Right renal pelvis (tissue), 4 donors: ENCODE measurements around the gene GDF10. TPM values are rescaled to one million over a fixed set of nuclear protein-coding genes. Genes with fewer than 3 reads are reported as not detected.

Experiments
- DNase-seq, 4 donors: peaks; one replicate each; pipeline ENCODE4 v3.0.0-alpha.2; 2013; ENCODE audit warnings: low read depth in 4 of 4, low spot score in 3 of 4, missing footprints in 1 of 4
- polyA plus RNA-seq, 4 donors: library from polyadenylated mRNA; unstranded; fragments of 120-200 nt; gene quantifications; one replicate each; pipeline ENCODE4 v1.2.1, GENCODE V29; 2013; ENCODE audit not compliant: insufficient read length in 4 of 4

The GDF10 gene
- polyA plus RNA-seq, 4 donors = 1.7 to 2.9 (median 1.9) TPM

- DNase-seq = peak in 3 of 4 donors; percentile 38 to 55 (median 45)
Observed at GRCh38 chr10:47311932-47312662, 12.1 kb downstream of the GDF10 start.

DNA sequence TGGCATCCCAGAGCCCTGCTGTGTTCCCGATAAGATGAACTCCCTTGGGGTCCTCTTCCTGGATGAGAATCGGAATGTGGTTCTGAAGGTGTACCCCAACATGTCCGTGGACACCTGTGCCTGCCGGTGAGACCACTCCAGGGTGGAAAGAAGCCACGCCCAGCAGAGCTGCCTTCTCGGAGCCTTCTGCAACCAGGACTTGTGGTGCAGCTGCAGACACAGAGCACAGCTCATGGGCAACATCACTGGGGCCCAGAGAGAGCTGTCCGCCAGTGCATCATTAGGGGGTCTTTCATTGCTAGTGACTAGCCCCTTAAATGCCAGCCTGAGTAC lies 12.6 kb downstream of the GDF10 start:
- DNase-seq = no peak

DNA sequence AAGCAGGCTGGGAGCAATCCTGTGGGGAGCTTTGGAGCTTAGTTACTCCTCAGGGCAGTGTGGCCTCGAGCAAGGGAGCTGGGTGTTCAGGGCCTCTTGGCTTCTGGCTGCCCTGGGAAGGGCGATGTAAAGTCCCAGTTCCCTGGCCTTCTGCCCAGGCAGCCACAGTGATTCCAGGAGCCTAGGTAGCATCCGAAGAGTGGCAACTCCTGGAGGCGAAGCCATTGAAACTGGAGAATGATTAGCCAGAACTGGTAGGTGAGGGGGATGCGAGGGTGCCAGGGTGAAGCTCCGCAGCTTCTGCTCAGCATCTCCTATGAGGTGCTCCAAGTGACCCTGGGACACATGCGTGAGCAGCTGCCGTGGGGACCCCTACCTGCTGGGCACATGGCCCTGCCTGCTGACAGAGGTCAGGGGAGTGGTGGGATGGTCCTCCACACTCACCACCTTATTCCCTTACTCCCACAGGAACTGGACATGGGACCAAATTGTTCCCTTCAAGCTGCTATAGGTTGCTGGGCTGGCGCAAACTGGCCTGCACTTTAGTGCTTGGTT lies 14.5 kb downstream of the GDF10 start:
- DNase-seq = no peak

DNA sequence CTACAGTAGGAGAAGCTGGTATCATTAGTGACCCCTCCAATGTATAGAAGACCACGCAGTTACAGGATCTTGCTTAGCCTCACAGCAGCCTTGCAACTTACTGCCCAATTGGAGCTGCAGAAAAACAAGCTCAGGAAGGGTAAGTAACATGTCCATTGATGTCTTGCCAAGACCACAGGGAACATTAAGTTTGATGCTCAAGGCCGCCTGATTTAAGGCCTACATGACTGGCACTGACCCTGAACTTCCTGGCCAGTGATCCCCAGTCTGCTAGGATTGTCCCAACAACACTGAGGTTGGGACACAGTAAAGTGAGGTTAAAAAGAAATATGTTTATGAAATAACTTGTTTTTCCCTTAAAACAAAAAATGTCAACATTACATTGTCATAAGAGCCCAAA lies 15.4 kb downstream of the GDF10 start:
- no peak for DNase-seq

DNA sequence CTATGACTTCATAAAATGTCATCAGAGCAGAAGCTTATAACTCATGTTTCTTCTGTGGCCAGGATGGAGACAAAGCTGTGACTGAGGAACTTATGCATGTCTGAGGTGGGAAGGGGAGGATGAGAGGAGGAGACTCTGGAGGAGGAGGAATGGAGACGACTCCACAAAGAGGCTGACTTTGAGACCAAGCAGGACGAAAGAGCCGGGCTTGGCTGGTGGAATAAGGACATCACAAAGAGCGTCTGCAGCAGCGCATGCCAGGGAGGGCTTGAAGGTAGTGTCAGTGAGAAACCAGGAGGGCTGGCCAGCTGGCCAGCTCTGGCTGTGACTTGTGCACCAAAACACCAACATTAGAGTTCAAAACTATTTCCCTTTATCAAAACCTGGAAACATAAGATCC lies 16.1 kb downstream of the GDF10 start:
- no peak for DNase-seq

DNA sequence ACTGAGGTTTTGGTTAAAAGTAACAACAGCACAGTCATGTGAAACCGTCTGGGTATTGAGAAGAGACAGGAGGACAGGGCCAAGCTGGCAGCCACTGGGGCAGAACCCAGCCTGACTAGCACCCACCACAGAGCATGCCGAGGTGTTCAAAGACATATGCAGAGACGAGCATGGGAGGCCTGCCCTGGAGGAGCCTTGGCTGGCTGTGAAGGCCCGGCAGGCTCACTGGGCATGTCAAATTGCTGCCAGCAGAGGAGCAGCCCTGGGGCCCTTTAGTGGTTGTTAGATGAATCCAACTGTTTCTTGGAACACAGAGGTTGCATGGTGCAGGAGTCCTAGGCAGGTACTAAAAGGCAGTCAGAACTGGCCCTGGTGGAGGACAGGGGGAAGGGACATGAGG lies 17.3 kb downstream of the GDF10 start:
- no peak for DNase-seq

DNA sequence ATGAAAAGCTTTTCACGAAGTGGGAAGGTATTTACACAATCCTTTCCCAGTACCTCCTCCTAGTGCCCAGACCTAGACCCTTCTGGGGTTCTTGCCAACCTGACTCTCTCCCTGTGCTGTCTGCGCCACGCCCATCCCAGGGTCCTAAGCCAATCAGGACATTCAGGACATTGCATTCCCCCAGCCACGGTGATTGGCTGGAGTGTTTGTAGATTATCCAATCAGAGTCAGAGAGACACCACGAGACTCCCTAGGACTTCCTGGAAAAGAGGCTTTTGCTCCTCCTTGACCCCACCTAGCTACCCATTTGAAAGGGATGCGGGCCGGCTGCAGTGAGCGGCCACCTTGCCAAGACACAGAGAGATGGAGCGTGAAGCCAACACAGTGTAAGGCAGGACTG lies 18.7 kb downstream of the GDF10 start:
- no peak for DNase-seq

GRCh38 chr10:47319784-47320183 lies 19.8 kb downstream of the GDF10 start:
- no peak for DNase-seq

DNA sequence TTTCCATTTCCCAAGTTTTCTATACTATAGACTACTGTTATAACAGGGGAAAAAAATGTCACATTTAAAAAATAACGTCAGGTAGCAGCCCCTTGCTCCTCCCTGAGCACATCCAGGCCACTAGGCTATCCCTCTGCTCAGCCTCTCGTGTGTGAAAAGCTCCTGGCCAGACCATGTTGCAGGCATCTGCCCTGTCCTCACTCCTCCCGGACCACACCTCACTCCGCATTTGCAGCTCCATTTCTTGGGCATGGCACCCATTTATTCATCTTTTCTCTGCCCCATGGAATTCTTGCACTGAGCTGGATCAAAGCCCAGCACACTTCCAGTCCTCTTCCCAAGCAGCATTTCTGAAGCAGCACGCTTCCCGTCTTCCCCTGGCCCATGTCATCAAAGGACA lies 20.8 kb downstream of the GDF10 start:
- DNase-seq = no peak

DNA sequence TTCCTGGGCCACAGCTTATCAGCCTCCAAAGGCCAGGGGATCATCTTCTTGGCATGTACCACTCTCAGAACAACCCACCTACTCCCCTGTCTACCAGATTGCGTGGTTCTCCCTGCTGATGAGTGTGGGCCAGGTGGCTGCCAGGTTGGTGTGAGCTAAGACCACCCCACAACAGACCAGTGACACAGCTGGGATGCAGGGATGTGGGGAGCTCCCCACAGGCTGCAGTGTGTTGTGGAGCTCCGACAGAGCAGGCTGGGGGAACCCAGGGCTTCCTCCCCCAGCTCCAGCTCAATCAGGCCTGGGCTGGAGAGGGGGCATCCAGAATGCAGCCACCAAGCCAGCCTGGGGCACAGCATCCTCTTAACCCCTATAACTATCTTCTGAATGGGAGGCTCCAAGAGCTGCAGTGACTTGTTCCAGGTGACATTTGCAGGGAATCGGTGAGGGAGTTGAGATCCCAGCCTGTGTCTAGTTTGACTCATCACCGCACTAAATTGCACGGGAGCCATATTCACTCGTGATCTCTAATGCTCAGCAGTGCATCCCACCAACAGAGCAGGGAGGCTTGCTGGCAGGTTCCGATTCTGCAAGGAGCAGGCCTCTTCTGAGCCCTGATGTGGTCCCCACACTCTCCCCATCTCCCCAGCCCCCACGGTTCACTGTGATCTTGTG lies 21.7 kb downstream of the GDF10 start:
- DNase-seq = no peak

DNA sequence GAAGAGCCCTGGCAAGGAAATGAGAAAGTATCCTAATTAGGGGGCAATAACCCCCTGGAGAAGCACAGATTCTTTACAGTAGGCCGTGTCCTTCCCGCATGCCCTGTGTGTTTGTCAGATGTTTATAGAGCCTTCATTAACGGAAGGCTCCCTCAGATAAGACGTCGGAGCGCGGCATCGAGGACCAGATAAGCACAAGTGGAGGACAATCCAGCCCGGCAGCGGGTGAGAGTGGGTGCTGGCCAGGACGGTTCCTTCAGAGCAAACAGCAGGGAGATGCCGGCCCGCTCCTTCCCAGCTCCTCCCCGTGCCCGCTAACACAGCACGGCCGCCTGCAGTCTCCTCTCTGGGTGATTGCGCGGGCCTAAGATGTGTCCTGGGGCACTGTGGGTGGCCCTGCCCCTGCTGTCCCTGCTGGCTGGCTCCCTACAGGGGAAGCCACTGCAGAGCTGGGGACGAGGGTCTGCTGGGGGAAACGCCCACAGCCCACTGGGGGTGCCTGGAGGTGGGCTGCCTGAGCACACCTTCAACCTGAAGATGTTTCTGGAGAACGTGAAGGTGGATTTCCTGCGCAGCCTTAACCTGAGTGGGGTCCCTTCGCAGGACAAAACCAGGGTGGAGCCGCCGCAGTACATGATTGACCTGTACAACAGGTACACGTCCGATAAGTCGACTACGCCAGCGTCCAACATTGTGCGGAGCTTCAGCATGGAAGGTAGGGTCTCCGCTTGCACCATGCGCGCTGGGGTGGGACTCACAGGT lies 22.5 kb downstream of the GDF10 start, which contains the start of gene GDF2:
GDF2 (plus strand) TSS at position 155 of the 762 bp plus-strand sequence; CDS start at position 370, 215 bp downstream.
- DNase-seq = no peak

- DNase-seq = no peak
Observed at GRCh38 chr10:47323087-47323486, 23.1 kb downstream of the GDF10 start.

DNA sequence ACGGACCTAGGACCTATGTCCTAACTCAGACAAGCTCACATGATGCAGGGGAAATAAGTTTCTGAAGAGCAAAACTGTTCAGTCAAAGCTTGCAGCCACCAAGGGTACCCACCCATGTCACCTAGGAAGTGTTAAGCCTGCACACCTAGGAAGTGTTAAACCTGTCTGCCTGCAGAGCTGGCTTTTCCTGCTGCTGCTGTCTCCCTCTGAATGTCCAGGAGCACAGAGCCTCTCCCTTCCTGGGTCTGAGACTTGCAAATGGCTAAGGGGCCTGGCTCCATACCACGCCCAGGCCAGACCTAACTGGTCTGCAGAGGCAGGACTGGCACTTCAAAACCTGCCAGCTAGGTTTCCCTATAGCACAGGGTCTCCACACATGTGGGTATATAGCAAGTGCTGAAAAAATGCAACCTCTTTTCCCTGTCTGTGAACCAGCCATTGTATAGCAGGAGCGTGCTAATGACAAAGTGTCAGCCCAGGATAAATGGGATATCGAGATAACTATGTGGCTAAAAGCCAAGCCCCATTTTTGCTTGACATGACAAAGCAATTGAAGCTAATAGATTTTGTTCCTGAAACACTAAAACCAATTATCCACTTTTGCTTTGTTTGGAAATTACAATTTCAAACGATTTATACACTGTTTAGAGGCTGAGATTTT lies 23.8 kb downstream of the GDF10 start:
- no peak for DNase-seq

DNA sequence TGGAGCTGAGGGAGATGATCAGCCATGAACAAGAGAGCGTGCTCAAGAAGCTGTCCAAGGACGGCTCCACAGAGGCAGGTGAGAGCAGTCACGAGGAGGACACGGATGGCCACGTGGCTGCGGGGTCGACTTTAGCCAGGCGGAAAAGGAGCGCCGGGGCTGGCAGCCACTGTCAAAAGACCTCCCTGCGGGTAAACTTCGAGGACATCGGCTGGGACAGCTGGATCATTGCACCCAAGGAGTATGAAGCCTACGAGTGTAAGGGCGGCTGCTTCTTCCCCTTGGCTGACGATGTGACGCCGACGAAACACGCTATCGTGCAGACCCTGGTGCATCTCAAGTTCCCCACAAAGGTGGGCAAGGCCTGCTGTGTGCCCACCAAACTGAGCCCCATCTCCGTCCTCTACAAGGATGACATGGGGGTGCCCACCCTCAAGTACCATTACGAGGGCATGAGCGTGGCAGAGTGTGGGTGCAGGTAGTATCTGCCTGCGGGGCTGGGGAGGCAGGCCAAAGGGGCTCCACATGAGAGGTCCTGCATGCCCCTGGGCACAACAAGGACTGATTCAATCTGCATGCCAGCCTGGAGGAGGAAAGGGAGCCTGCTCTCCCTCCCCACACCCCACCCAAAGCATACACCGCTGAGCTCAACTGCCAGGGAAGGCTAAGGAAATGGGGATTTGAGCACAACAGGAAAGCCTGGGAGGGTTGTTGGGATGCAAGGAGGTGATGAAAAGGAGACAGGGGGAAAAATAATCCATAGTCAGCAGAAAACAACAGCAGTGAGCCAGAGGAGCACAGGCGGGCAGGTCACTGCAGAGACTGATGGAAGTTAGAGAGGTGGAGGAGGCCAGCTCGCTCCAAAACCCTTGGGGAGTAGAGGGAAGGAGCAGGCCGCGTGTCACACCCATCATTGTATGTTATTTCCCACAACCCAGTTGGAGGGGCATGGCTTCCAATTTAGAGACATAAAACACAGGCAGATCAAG lies 25.6 kb downstream of the GDF10 start:
- DNase-seq = no peak

- DNase-seq = no peak
Observed at GRCh38 chr10:47326306-47326926, 26.4 kb downstream of the GDF10 start.

DNA sequence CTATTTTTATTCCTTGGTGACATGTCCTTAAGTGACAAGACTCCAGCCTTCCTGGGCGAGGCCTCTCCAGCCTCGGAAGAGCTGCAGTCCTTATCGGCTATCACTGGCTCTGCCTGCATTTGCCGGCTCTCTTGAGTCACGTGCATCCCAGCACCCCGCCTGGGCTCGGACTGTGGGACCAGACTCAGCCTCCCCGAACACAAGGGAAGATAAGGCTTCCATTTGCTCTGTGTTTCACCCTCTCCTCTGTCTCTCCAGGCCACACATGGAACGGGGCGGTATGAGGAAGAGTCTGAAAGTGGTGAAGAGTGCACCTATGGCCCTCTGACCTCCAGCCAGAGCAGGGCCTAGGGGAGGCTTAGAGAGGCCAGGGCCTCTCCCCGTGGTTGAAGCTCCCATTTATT lies 26.9 kb downstream of the GDF10 start:
- DNase-seq = no peak

- DNase-seq = no peak
Observed at GRCh38 chr10:47329855-47330254, 29.9 kb downstream of the GDF10 start.

GRCh38 chr10:47330366-47330765 lies 30.4 kb downstream of the GDF10 start:
- DNase-seq = no peak

- DNase-seq = no peak
Observed at GRCh38 chr10:47330804-47331203, 30.8 kb downstream of the GDF10 start.
